HEK293 (cell line): ENCODE data around the gene ITSN2.

ENCODE experiments used
- CTCF ChIA-PET: fragments of 350-600 bp; formaldehyde crosslinking; extraction: SDS; loops from one replicate; lab custom pipeline; 2021; ENCODE audit warnings: antibody characterized with exemption; lab: Yijun Ruan, JAX
- POLR2A ChIA-PET: fragments of 300-600 bp; formaldehyde crosslinking; extraction: SDS; loops from one replicate; lab custom pipeline; 2020; ENCODE audit warnings: antibody characterized with exemption, inconsistent platforms; lab: Yijun Ruan, JAX
- H3K27ac ChIP-seq: fragments of 200-500 bp; sonication (Bioruptor generic); 2 replicates; pipeline ENCODE4 v1.5.1; 2014; ENCODE audit warnings: low read depth, low read length, control low read depth, inconsistent platforms; ENCODE audit errors: extremely low read depth
- H3K36me3 ChIP-seq, 2 experiments: fragments of 200-500 bp in 1 of 2; sonication (Bioruptor generic) in 1 of 2; 1 replicate in 1 of 2; 2 replicates in 1 of 2; pipeline ENCODE4 v1.5.1; 2014 to 2017; ENCODE audit warnings: inconsistent platforms in 2 of 2, low read length in 2 of 2; ENCODE audit not compliant: control insufficient read depth in 2 of 2, insufficient read depth in 1 of 2
- H3K4me1 ChIP-seq: fragments of 200-500 bp; sonication (Bioruptor generic); 2 replicates; pipeline ENCODE4 v1.5.1; 2014; ENCODE audit warnings: mild to moderate bottlenecking, low read length, inconsistent platforms; ENCODE audit not compliant: control insufficient read depth, insufficient read depth
- H3K4me3 ChIP-seq: 2 replicates; pipeline ENCODE4 v1.5.1; 2011; ENCODE audit warnings: low read depth, mild to moderate bottlenecking, control low read depth, low read length, moderate library complexity
- H3K9me3 ChIP-seq: fragments of 200-500 bp; sonication (Bioruptor generic); 2 replicates; pipeline ENCODE4 v1.5.1; 2014; ENCODE audit warnings: low read depth, low read length, inconsistent platforms; ENCODE audit not compliant: control insufficient read depth, insufficient read depth
- BCL11A ChIP-seq: fragments of 450-650 bp; formaldehyde crosslinking; IDR thresholded peaks from 2 replicates; pipeline ENCODE4 v1.5.1; 2016; ENCODE audit warnings: low read depth, missing biosample characterization, missing genetic modification characterization
- GLI4 ChIP-seq: fragments of 450-650 bp; formaldehyde crosslinking; IDR thresholded peaks from 2 replicates; pipeline ENCODE4 v1.5.1; 2016; ENCODE audit warnings: missing biosample characterization, missing genetic modification characterization
- GLIS1 ChIP-seq: fragments of 450-650 bp; formaldehyde crosslinking; IDR thresholded peaks from 2 replicates; pipeline ENCODE4 v1.5.1; 2016; ENCODE audit warnings: missing biosample characterization, missing genetic modification characterization
- HOXD13 ChIP-seq: sonication (generic); formaldehyde crosslinking; IDR thresholded peaks from 2 replicates; pipeline ENCODE4 v1.8.0; 2022; ENCODE audit warnings: missing genetic modification reagents, borderline replicate concordance
- KLF16 ChIP-seq: fragments of 450-650 bp; formaldehyde crosslinking; IDR thresholded peaks from 2 replicates; pipeline ENCODE4 v1.5.1; 2017; ENCODE audit warnings: missing biosample characterization, missing genetic modification characterization
- MEIS1 ChIP-seq: sonication (generic); formaldehyde crosslinking; IDR thresholded peaks from 2 replicates; pipeline ENCODE4 v1.8.1; 2022; ENCODE audit warnings: missing genetic modification reagents, mild to moderate bottlenecking, borderline replicate concordance
- REST ChIP-seq: fragments of 450-650 bp; formaldehyde crosslinking; IDR thresholded peaks from 2 replicates; pipeline ENCODE4 v1.5.1; 2016; ENCODE audit warnings: missing biosample characterization, missing genetic modification characterization
- SALL2 ChIP-seq: fragments of 450-650 bp; formaldehyde crosslinking; IDR thresholded peaks from 2 replicates; pipeline ENCODE4 v1.5.0; 2017; ENCODE audit warnings: missing biosample characterization, mild to moderate bottlenecking, missing genetic modification characterization, borderline replicate concordance
- TRIM28 ChIP-seq: IDR thresholded peaks from 2 replicates; pipeline ENCODE4 v1.6.1; 2011; ENCODE audit warnings: low read length, control low read depth, borderline replicate concordance
- ZBTB21 ChIP-seq: fragments of 450-650 bp; formaldehyde crosslinking; IDR thresholded peaks from 2 replicates; pipeline ENCODE4 v1.5.1; 2017; ENCODE audit warnings: missing biosample characterization, missing genetic modification characterization
- ZBTB26 ChIP-seq: fragments of 450-650 bp; formaldehyde crosslinking; optimal IDR thresholded peaks from 2 replicates; pipeline ENCODE3; 2016; ENCODE audit warnings: missing biosample characterization, mild to moderate bottlenecking, missing genetic modification characterization
- ZBTB8A ChIP-seq: fragments of 450-650 bp; formaldehyde crosslinking; IDR thresholded peaks from 2 replicates; pipeline ENCODE4 v1.5.1; 2016; ENCODE audit warnings: missing biosample characterization, missing genetic modification characterization
- ZFP37 ChIP-seq: fragments of 450-650 bp; formaldehyde crosslinking; IDR thresholded peaks from 2 replicates; pipeline ENCODE4 v1.5.1; 2016; ENCODE audit warnings: missing biosample characterization, missing genetic modification characterization
- ZIC2 ChIP-seq: fragments of 450-650 bp; formaldehyde crosslinking; IDR thresholded peaks from 2 replicates; pipeline ENCODE4 v1.5.1; 2016; ENCODE audit warnings: missing biosample characterization, missing genetic modification characterization
- ZNF133 ChIP-seq: fragments of 450-650 bp; formaldehyde crosslinking; IDR thresholded peaks from 2 replicates; pipeline ENCODE4 v1.5.1; 2016; ENCODE audit warnings: missing biosample characterization, missing genetic modification characterization
- ZNF138 ChIP-seq: fragments of 450-650 bp; formaldehyde crosslinking; IDR thresholded peaks from 2 replicates; pipeline ENCODE4 v1.5.1; 2016; ENCODE audit warnings: missing biosample characterization, missing genetic modification characterization, borderline replicate concordance
- ZNF155 ChIP-seq: fragments of 450-650 bp; formaldehyde crosslinking; IDR thresholded peaks from 2 replicates; pipeline ENCODE4 v1.5.1; 2016; ENCODE audit warnings: missing biosample characterization, missing genetic modification characterization
- ZNF18 ChIP-seq: fragments of 450-650 bp; formaldehyde crosslinking; IDR thresholded peaks from 2 replicates; pipeline ENCODE4 v1.5.1; 2016; ENCODE audit warnings: missing biosample characterization, missing genetic modification characterization
- ZNF221 ChIP-seq: fragments of 450-650 bp; formaldehyde crosslinking; IDR thresholded peaks from 2 replicates; pipeline ENCODE4 v1.5.1; 2017; ENCODE audit warnings: missing biosample characterization, missing genetic modification characterization, borderline replicate concordance
- ZNF23 ChIP-seq: fragments of 450-650 bp; formaldehyde crosslinking; IDR thresholded peaks from 2 replicates; pipeline ENCODE4 v1.5.1; 2016; ENCODE audit warnings: missing biosample characterization, missing genetic modification characterization, borderline replicate concordance
- ZNF302 ChIP-seq: fragments of 450-650 bp; formaldehyde crosslinking; IDR thresholded peaks from 2 replicates; pipeline ENCODE4 v1.5.1; 2016; ENCODE audit warnings: missing biosample characterization, missing genetic modification characterization, low read depth
- ZNF391 ChIP-seq: fragments of 450-650 bp; formaldehyde crosslinking; IDR thresholded peaks from 2 replicates; pipeline ENCODE4 v1.5.1; 2016; ENCODE audit warnings: low read depth, missing biosample characterization, missing genetic modification characterization, borderline replicate concordance
- ZNF501 ChIP-seq: fragments of 450-650 bp; formaldehyde crosslinking; IDR thresholded peaks from 2 replicates; pipeline ENCODE4 v1.5.1; 2016; ENCODE audit warnings: missing biosample characterization, missing genetic modification characterization
- ZNF521 ChIP-seq: fragments of 450-650 bp; formaldehyde crosslinking; IDR thresholded peaks from 2 replicates; pipeline ENCODE4 v1.5.1; 2017; ENCODE audit warnings: missing biosample characterization, mild to moderate bottlenecking, missing genetic modification characterization
- ZNF530 ChIP-seq: fragments of 450-650 bp; formaldehyde crosslinking; IDR thresholded peaks from 2 replicates; pipeline ENCODE4 v1.5.1; 2016; ENCODE audit warnings: low read depth, missing biosample characterization, missing genetic modification characterization
- ZNF623 ChIP-seq: fragments of 450-650 bp; formaldehyde crosslinking; IDR thresholded peaks from 2 replicates; pipeline ENCODE4 v1.5.1; 2016; ENCODE audit warnings: missing biosample characterization, missing genetic modification characterization
- ZNF670 ChIP-seq: fragments of 450-650 bp; formaldehyde crosslinking; IDR thresholded peaks from 2 replicates; pipeline ENCODE4 v1.5.1; 2016; ENCODE audit warnings: missing biosample characterization, missing genetic modification characterization, low read depth
- ZNF747 ChIP-seq: fragments of 450-650 bp; formaldehyde crosslinking; IDR thresholded peaks from 2 replicates; pipeline ENCODE4 v1.5.1; 2016; ENCODE audit warnings: missing biosample characterization, missing genetic modification characterization
- ZNF791 ChIP-seq: fragments of 450-650 bp; formaldehyde crosslinking; IDR thresholded peaks from 2 replicates; pipeline ENCODE4 v1.5.1; 2016; ENCODE audit warnings: missing biosample characterization, missing genetic modification characterization
- ZNF792 ChIP-seq: fragments of 450-650 bp; formaldehyde crosslinking; IDR thresholded peaks from 2 replicates; pipeline ENCODE4 v1.5.1; 2016; ENCODE audit warnings: missing biosample characterization, missing genetic modification characterization

Gene ITSN2

GRCh38 chr2:24403168-24403831 is 43.0 kb upstream of the ITSN2 start:
- H3K27ac ChIP-seq, result no peak overlapping the region
- H3K4me3 ChIP-seq, result no peak overlapping the region
- TF ChIP-seq ZNF521 (tag by site-specific recombination) (no peak), ZNF138 (no peak), ZNF133 (tag by site-specific recombination) (no peak), ZNF747 (tag by site-specific recombination) (no peak), ZNF18 (tag by site-specific recombination) (no peak), ZNF23 (tag by site-specific recombination) (no peak), ZFP37 (no peak), GLIS1 (tag by site-specific recombination) (no peak), ZNF791 (no peak), ZNF530 (no peak), KLF16 (no peak), HOXD13 (CRISPR knock-in tag) (no peak), TRIM28 (no peak), ZNF302 (tag by site-specific recombination) (no peak), ZBTB26 (tag by site-specific recombination) (no peak)
- no peaks in the 10 kb centered on the region for H3K36me3 ChIP-seq
- no peaks in the 10 kb centered on the region for H3K4me1 ChIP-seq
- H3K9me3 ChIP-seq, result no peaks in the 10 kb centered on the region
- ChIA-PET CTCF (interaction anchor here (0.6 to 1.1 kb wide), 2 partner anchors 424 to 426 kb away, joined by 3 read pairs; no protein-coding TSS in a partner anchor), POLR2A (interaction anchor here (0.6 kb wide), 1 partner anchor 8 kb away, joined by 6 read pairs; no protein-coding TSS in a partner anchor)

DNA sequence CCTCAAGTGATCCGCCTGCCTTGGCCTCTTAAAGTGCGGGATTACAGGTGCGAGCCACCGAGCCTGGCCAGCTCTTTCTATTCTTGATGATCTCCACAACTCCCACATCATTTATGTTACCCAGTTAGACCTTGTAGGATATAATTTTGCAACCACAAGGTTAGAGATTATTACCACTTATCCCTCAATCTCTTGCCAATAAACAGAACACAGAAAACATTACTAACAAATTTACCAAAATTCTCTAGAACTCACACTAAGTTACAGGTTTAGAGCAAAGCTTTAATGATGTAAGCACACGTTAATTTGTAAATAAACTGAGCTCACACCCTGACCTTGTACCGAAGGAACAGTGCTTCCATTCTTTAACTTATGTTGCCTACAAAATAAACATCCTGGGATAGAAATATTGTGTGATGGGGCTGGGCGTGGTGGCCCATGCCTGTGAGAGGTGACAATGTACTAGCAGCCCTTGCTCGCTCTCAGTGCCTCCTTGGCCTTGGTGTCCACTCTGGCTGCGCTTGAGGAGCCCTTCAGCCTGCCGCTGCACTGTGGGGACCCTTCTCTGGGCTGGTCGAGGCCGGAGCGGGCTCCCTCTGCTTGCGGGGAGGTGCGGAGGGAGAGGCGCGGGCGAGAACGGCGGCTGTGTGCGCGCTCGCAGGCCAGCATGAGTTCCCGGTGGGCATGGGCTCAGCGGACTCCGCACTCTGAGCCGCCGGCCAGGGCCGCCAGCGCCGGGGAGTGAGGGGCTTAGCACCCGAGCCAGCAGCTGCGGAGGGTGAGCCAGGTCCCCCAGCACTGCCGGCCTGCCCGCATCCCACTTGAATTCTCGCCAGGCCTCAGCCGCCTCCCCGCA is 42.1 kb upstream of the ITSN2 start:
- H3K27ac ChIP-seq, result no peak overlapping the region
- no peak overlapping the region for H3K4me3 ChIP-seq
- CTCF ChIA-PET, result interaction anchor here (0.6 kb wide), 2 partner anchors 427 to 733 kb away, joined by 3 read pairs; no protein-coding TSS in a partner anchor
- POLR2A ChIA-PET, result interaction anchor here (0.6 kb wide), 1 partner anchor 75 kb away, joined by 4 read pairs; no protein-coding TSS in a partner anchor
- no peaks in the 10 kb centered on the region for H3K9me3 ChIP-seq
- H3K4me1 ChIP-seq, result no peaks in the 10 kb centered on the region
- H3K36me3 ChIP-seq, result no peaks in the 10 kb centered on the region
- no peak for TF ChIP-seq ZNF391 (tag by site-specific recombination)
- no peak for TF ChIP-seq ZIC2 (tag by site-specific recombination)
- no peak for TF ChIP-seq BCL11A (tag by site-specific recombination)
- no peak for TF ChIP-seq ZNF501
- no peak for TF ChIP-seq MEIS1 (CRISPR knock-in tag)
- TF ChIP-seq ZBTB8A (tag by site-specific recombination), result no peak
- TF ChIP-seq ZNF221 (tag by site-specific recombination), result no peak
- no peak for TF ChIP-seq SALL2 (tag by site-specific recombination)
- TF ChIP-seq ZNF155 (tag by site-specific recombination), result no peak
- no peak for TF ChIP-seq GLI4
- no peak for TF ChIP-seq REST (tag by site-specific recombination)
- no peak for TF ChIP-seq ZNF792 (tag by site-specific recombination)
- no peak for TF ChIP-seq ZBTB21 (tag by site-specific recombination)
- TF ChIP-seq ZNF623 (tag by site-specific recombination), result no peak
- TF ChIP-seq ZNF670 (tag by site-specific recombination), result no peak
